A673 (cell line): ENCODE results near the gene MYO1D.

Source experiments
- EZH2 ChIP-seq: fragments of 200-600 bp; sonication (generic); IDR thresholded peaks from 2 replicates; pipeline ENCODE4 v1.6.1; 2017; ENCODE audit warnings: borderline replicate concordance, low read depth, mild to moderate bottlenecking, mixed read lengths, antibody characterized with exemption, low read length; ENCODE audit not compliant: poor library complexity, severe bottlenecking
- TF ChIP-seq, protein P1 (sequence below): fragments of 300-800, 200-600 bp; sonication (generic); conservative IDR thresholded peaks from 2 replicates; pipeline ENCODE4 v1.5.1; 2017; ENCODE audit warnings: low read depth, mild to moderate bottlenecking, antibody characterized with exemption, low read length, moderate library complexity, mixed read lengths

DNA sequence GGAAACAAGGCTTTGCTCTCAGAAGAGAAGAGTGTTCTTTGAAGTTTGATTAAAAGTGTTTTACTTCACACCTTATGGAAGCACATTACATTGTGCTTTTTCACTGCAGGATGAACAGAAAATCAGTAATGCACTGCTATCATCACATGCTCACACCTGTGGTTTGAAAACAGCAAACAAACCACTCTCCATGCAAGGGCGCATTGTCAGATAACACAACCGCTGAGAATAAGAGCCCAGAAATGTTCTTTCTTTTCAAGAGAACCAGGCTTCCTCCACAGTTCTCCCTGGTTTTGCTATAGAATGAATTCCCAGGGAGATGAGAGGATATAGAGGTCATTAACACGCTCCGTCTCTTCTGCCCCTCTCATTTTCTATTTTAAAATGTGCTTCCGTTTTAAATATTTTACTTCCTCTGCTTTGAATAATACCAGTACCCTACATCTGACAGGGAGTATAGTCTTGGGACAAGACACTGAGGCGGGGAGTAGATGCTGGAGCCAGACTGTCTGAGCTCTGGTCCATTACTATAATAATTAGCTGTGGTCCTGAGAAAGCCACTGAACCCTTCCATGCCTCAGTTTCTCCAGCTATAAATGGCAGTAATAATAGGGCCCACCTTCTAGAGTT, 318.5 kb downstream of the MYO1D start:
- no peak for TF ChIP-seq EZH2
- TF ChIP-seq, protein P1, sequence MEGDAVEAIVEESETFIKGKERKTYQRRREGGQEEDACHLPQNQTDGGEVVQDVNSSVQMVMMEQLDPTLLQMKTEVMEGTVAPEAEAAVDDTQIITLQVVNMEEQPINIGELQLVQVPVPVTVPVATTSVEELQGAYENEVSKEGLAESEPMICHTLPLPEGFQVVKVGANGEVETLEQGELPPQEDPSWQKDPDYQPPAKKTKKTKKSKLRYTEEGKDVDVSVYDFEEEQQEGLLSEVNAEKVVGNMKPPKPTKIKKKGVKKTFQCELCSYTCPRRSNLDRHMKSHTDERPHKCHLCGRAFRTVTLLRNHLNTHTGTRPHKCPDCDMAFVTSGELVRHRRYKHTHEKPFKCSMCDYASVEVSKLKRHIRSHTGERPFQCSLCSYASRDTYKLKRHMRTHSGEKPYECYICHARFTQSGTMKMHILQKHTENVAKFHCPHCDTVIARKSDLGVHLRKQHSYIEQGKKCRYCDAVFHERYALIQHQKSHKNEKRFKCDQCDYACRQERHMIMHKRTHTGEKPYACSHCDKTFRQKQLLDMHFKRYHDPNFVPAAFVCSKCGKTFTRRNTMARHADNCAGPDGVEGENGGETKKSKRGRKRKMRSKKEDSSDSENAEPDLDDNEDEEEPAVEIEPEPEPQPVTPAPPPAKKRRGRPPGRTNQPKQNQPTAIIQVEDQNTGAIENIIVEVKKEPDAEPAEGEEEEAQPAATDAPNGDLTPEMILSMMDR: no peak
